Endodermal cell (in vitro differentiated cells): ENCODE data around the gene CLEC16A. TPM values are rescaled to one million over a fixed set of nuclear protein-coding genes. Genes with fewer than 3 reads are reported as not detected.

Experiments used
- DNase-seq: peaks from one replicate; pipeline ENCODE4 v3.0.0-alpha.2; 2017
- H3K27ac ChIP-seq: 2 replicates; pipeline ENCODE4 v1.5.1; 2013; ENCODE audit warnings: mild to moderate bottlenecking, low read depth, low read length, moderate library complexity
- H3K27me3 ChIP-seq: 2 replicates; pipeline ENCODE4 v1.6.1; 2013; ENCODE audit warnings: mild to moderate bottlenecking, low read length, moderate library complexity; ENCODE audit not compliant: insufficient read depth, control insufficient read depth, poor library complexity, severe bottlenecking
- H3K36me3 ChIP-seq: 2 replicates; pipeline ENCODE4 v1.7.0; 2013; ENCODE audit warnings: mild to moderate bottlenecking, low read length, moderate library complexity; ENCODE audit not compliant: control insufficient read depth, insufficient read depth
- H3K4me1 ChIP-seq: one replicate; pipeline ENCODE4 v1.7.0; 2013; ENCODE audit warnings: low read length; ENCODE audit not compliant: control insufficient read depth, insufficient read depth
- H3K4me3 ChIP-seq: 2 replicates; pipeline ENCODE4 v1.5.1; 2013; ENCODE audit warnings: mild to moderate bottlenecking, low read length, moderate library complexity
- H3K9ac ChIP-seq: 2 replicates; pipeline ENCODE4 v1.6.1; 2013; ENCODE audit warnings: mild to moderate bottlenecking, low read length, moderate library complexity; ENCODE audit not compliant: poor library complexity, severe bottlenecking; ENCODE audit errors: extremely low read depth
- H3K9me3 ChIP-seq: 2 replicates; pipeline ENCODE4 v1.6.1; 2013; ENCODE audit warnings: mild to moderate bottlenecking, low read length, moderate library complexity; ENCODE audit not compliant: control insufficient read depth
- H3K27ac Mint-ChIP-seq: 2 replicates; pipeline ENCODE4 v1.8.0; 2020; ENCODE audit warnings: mixed read lengths
- H3K27me3 Mint-ChIP-seq: 2 replicates; pipeline ENCODE4 v1.8.0; 2021; ENCODE audit warnings: mild to moderate bottlenecking, mixed read lengths; ENCODE audit not compliant: insufficient read depth
- H3K36me3 Mint-ChIP-seq: 2 replicates; pipeline ENCODE4 v1.8.0; 2020; ENCODE audit warnings: low read depth, mixed read lengths
- H3K4me1 Mint-ChIP-seq: 2 replicates; pipeline ENCODE4 v1.8.0; 2020; ENCODE audit warnings: mixed read lengths
- H3K4me3 Mint-ChIP-seq: 2 replicates; pipeline ENCODE4 v1.8.0; 2020; ENCODE audit warnings: mild to moderate bottlenecking, moderate library complexity, mixed read lengths
- H3K9me3 Mint-ChIP-seq: 2 replicates; pipeline ENCODE4 v1.8.0; 2020; ENCODE audit warnings: mild to moderate bottlenecking, mixed read lengths
- CTCF ChIP-seq: fragments of 200-600 bp; sonication (generic); conservative IDR thresholded peaks from 2 replicates; pipeline ENCODE4 v1.5.0; 2021; ENCODE audit warnings: antibody characterized with exemption, mild to moderate bottlenecking
- WGBS, 2 experiments: methylation state at CpG; one replicate each; pipeline versions ENCODE4 v1.1.5 to v1.1.7; 2013; ENCODE audit warnings: missing lambda C conversion rate in 2 of 2, mixed read lengths in 1 of 2; ENCODE audit not compliant: insufficient coverage in 1 of 2, insufficient read length in 1 of 2; 5-methylcytosine and 5-hydroxymethylcytosine counted together
- total RNA-seq, 2 donors: library from RNA; stranded (reverse); fragmentation: NEBNext Ultra II Directional in 1 of 2; extraction: Animal tissue kit (Norgen Biotek cat#: 25700) in 1 of 2; gene quantifications; 2 replicates in 1 of 2; 3 replicates in 1 of 2; pipeline ENCODE4 v1.2.1, GENCODE V29; 2021

CLEC16A gene
- total RNA-seq, 2 donors from 2014 or later: 19.5 to 28.3 TPM

- no peak overlapping the region for H3K9ac ChIP-seq
- H3K4me1 Mint-ChIP-seq: peaks cover 10% of the 10 kb centered on the region
Measured at GRCh38 chr16:11129378-11129781, 185.0 kb downstream of the CLEC16A start.

GRCh38 chr16:11130978-11131665 lies 186.8 kb downstream of the CLEC16A start:
- Mint-ChIP-seq H3K27me3 (no peaks in the 10 kb centered on the region), H3K36me3 (peaks cover 11% of the 10 kb centered on the region), H3K4me3 (no peak overlapping the region), H3K9me3 (no peaks in the 10 kb centered on the region), H3K27ac (peak overlapping the region; percentile 66), H3K4me1 (peaks cover 15% of the 10 kb centered on the region)
- H3K27me3 ChIP-seq: no peaks in the 10 kb centered on the region
- H3K27ac ChIP-seq: no peak overlapping the region
- H3K36me3 ChIP-seq: peaks cover 27% of the 10 kb centered on the region
- no peaks in the 10 kb centered on the region for H3K9me3 ChIP-seq
- H3K4me3 ChIP-seq: no peak overlapping the region
- 95 to 97% methylated on average over 7 to 8 of the region's 8 CpGs for WGBS, 2 experiments
- H3K9ac ChIP-seq: no peak overlapping the region
- DNase-seq: no peak
- no peaks in the 10 kb centered on the region for H3K4me1 ChIP-seq
- TF ChIP-seq CTCF: no peak

More at GRCh38 chr16:11129378-11129781, 185.0 kb downstream of the CLEC16A start:
- no peaks in the 10 kb centered on the region for H3K9me3 ChIP-seq
- DNase-seq: no peak
- H3K9me3 Mint-ChIP-seq: no peaks in the 10 kb centered on the region
- no peaks in the 10 kb centered on the region for H3K27me3 ChIP-seq
- no peak overlapping the region for H3K4me3 ChIP-seq
- peaks cover 18% of the 10 kb centered on the region for H3K36me3 Mint-ChIP-seq
- H3K27ac ChIP-seq: no peak overlapping the region
- peaks cover 25% of the 10 kb centered on the region for H3K36me3 ChIP-seq
- TF ChIP-seq CTCF: no peak
- H3K4me1 ChIP-seq: no peaks in the 10 kb centered on the region
- H3K4me3 Mint-ChIP-seq: no peak overlapping the region
- H3K27me3 Mint-ChIP-seq: no peaks in the 10 kb centered on the region
- WGBS, 2 experiments: 96 to 100% methylated on average over 4 of the region's 4 CpGs
- no peak overlapping the region for H3K27ac Mint-ChIP-seq

GRCh38 chr16:11131706-11132105 lies 187.3 kb downstream of the CLEC16A start:
- no peak for TF ChIP-seq CTCF
- H3K4me1 Mint-ChIP-seq: peaks cover 21% of the 10 kb centered on the region
- Histone ChIP-seq H3K9me3 (no peaks in the 10 kb centered on the region), H3K4me3 (no peak overlapping the region), H3K9ac (no peak overlapping the region), H3K36me3 (peaks cover 29% of the 10 kb centered on the region), H3K4me1 (no peaks in the 10 kb centered on the region), H3K27me3 (no peaks in the 10 kb centered on the region), H3K27ac (no peak overlapping the region)
- peak overlapping the region; percentile 66 for H3K27ac Mint-ChIP-seq
- no peak overlapping the region for H3K4me3 Mint-ChIP-seq
- peaks cover 5% of the 10 kb centered on the region for H3K36me3 Mint-ChIP-seq
- WGBS, 2 experiments: 85 to 92% methylated on average over 6 to 7 of the region's 7 CpGs
- H3K27me3 Mint-ChIP-seq: no peaks in the 10 kb centered on the region
- DNase-seq: no peak
- H3K9me3 Mint-ChIP-seq: no peaks in the 10 kb centered on the region
